GM10248 (cell line): ENCODE data around the gene OR2A2.

Source experiments
- CTCF ChIA-PET: fragments of 300-600 bp; sonication (Branson Sonifier 250); formaldehyde crosslinking; extraction: SDS; loops from one replicate; lab custom pipeline; 2021; ENCODE audit warnings: antibody characterized with exemption; lab: Yijun Ruan, JAX
- POLR2A ChIA-PET: fragments of 350-650 bp; sonication (Branson Sonifier 250); formaldehyde crosslinking; extraction: SDS; loops from one replicate; lab custom pipeline; 2020; ENCODE audit warnings: antibody characterized with exemption; lab: Yijun Ruan, JAX
- DNase-seq: peaks from one replicate; pipeline ENCODE4 v3.0.0; 2012; ENCODE audit errors: extremely low spot score
- TF ChIP-seq, protein P1 (sequence below): IDR thresholded peaks from 2 replicates; pipeline ENCODE4 v1.5.1; 2012; ENCODE audit warnings: mild to moderate bottlenecking, low read depth; ENCODE audit errors: extremely low read depth, missing control alignments, control extremely low read depth

Gene OR2A2

DNA sequence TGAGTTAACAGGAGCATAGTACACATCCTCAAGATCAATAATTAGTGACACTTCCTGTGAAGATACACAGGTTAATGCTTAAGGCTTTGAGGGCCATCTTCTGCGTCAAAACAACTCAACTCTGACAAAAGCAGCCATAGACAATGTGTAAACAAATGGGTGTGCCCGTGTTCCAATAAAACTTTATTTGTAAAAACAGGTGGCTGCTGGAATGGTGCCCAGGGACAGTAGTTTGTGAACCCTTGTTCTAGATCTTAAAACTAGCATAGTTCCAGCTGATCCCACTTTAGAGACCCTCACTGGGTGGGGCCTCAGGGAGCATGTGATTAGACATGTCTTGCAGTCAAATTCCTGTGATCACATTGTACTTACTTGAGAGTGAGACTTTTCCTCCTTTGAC, 21.3 kb downstream of the OR2A2 start:
- CTCF ChIA-PET, result no interaction called here
- no peak for DNase-seq
- TF ChIP-seq, protein P1, sequence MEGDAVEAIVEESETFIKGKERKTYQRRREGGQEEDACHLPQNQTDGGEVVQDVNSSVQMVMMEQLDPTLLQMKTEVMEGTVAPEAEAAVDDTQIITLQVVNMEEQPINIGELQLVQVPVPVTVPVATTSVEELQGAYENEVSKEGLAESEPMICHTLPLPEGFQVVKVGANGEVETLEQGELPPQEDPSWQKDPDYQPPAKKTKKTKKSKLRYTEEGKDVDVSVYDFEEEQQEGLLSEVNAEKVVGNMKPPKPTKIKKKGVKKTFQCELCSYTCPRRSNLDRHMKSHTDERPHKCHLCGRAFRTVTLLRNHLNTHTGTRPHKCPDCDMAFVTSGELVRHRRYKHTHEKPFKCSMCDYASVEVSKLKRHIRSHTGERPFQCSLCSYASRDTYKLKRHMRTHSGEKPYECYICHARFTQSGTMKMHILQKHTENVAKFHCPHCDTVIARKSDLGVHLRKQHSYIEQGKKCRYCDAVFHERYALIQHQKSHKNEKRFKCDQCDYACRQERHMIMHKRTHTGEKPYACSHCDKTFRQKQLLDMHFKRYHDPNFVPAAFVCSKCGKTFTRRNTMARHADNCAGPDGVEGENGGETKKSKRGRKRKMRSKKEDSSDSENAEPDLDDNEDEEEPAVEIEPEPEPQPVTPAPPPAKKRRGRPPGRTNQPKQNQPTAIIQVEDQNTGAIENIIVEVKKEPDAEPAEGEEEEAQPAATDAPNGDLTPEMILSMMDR, result no peak
- POLR2A ChIA-PET, result no interaction called here

DNA sequence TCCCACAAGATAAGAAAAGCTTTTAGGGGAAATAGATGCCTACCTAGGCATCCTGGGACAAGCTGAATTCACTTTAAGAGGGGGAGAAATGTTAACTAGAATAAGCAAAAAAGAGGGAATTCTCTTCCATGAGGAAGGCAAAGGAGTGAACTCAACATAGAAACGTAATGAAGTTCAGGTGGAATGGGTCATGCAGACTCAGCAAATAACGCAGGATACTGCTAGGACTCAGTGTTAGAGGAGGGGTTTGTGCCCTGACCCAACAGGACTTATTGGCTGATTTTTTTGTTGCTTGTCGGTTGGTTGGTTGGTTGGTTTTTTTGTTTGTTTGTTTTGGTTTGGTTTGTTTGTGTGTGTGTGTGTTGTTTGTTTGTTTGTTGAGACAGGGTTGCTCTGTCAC, 22.9 kb downstream of the OR2A2 start:
- TF ChIP-seq, protein P1, result no peak
- no peak for DNase-seq
- ChIA-PET CTCF (no interaction called here), POLR2A (no interaction called here)

DNA sequence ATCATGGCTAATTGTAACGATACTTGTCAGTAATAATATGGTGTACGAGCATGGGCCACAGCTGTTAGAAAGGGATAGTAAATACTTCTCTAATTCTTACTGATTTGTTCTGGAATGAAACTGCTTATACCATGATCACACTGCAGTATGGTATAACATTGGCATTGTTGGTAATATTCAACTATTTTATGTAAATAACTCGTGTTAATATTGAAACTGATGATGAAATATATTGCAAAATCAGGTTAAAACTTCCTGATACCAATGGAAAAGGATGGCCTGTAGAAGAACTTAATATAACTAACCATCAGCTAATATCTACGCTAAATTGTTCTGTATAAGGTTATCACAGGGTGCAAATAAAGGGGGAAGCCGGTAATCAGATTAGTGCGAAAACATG, 23.9 kb downstream of the OR2A2 start:
- DNase-seq, result no peak
- CTCF ChIA-PET, result no interaction called here
- POLR2A ChIA-PET, result no interaction called here
- TF ChIP-seq, protein P1, result no peak

DNA sequence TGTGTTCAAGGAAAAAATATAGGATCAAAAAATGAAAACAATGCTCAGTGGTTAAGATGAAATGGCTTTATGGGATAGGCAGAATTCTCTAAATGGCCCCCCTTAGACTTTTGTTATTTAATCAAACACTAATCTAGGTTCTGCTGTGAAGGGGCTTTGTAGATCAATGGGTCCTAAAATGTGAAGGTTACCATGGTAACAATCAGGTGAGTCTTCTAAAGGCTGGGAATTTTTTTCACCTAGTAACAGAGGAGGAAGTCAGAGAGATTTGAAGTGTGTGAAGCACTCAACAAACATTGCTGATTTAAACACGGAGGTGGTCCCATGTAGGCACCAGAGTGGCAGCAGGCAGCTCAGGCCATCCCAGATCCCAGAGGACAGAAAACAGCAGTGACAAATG, 24.7 kb downstream of the OR2A2 start:
- DNase-seq, result no peak
- TF ChIP-seq, protein P1, result no peak
- ChIA-PET CTCF (interaction anchor here (0.9 kb wide), 1 partner anchor 8 kb away, joined by 3 read pairs; no protein-coding TSS in a partner anchor), POLR2A (no interaction called here)

DNA sequence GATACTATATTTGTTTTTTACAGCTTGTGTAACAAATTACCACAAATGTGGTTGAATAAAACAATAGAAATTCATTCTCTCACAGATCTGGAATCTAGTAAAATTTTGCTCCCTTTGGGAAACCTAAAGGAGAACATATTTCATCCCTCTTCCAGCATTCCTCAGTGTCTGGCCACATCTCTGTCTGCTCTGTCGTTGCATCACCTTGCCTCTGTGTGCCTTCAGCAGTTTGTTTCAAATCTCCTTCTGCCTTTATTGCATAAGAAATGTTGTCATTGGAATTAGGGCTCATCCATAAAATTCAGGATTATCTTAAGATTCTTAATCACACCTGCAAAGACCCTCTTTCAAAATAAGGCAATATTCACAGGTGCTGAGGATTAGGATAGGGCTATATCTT, 28.1 kb downstream of the OR2A2 start:
- no peak for DNase-seq
- TF ChIP-seq, protein P1, result no peak
- CTCF ChIA-PET, result interaction anchor here (1.2 to 1.6 kb wide), 2 partner anchors 10 kb away, joined by 3 to 4 read pairs; no protein-coding TSS in a partner anchor
- POLR2A ChIA-PET, result no interaction called here

DNA sequence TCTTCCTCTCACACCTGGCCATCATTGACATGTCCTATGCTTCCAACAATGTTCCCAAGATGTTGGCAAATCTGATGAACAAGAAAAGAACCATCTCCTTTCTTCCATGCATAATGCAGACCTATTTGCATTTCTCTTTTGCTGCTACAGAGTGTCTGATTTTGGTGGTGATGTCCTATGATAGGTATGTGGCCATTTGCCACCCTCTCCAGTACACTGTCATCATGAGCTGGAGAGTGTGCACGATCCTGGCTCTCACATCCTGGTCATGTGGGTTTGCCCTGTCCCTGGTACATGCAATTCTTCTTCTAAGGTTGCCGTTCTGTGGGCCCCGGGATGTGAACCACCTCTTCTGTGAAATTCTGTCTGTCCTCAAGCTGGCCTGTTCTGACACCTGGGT, 32.8 kb downstream of the OR2A2 start:
- TF ChIP-seq, protein P1, result no peak
- ChIA-PET POLR2A (no interaction called here), CTCF (no interaction called here)
- DNase-seq, result no peak

DNA sequence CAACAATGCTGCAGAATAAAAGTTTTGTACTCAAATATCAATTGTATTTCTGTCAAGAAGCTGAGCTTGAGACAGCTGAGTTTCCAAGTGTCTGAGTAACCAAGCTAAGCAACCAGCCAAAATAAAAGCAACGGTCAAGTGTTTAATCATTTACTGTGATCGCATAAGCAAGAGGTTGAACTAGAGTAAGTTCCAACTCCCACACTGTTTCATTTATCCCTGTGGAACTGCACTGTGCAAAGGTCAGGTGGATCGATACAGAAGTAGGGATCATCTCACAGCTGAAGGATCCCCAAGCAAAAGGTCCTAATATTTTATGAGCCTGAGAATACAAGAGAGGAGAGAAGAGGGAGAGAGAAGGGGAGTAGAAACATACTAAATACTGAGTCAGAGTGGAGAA, 35.0 kb downstream of the OR2A2 start:
- ChIA-PET CTCF (no interaction called here), POLR2A (no interaction called here)
- TF ChIP-seq, protein P1, result no peak
- no peak for DNase-seq
